Skin of body (tissue), 2 donors: Measurements from ENCODE around the gene MUS81. TPM values are rescaled to one million over a fixed set of nuclear protein-coding genes. Genes with fewer than 3 reads are reported as not detected.
A peak's percentile ranks its signal among the peaks of the same experiment; 100 is the strongest.
"Not testable (repeated sequence)": the region's sequence is repeated elsewhere in the genome, so short reads cannot be mapped to it uniquely, and the experiment has no call there.

Experiments
- DNase-seq: peaks from one replicate; lab custom pipeline; 2025; lab: John Stamatoyannopoulos, UW
- total RNA-seq: library from RNA; depleted of rRNA; stranded (reverse); fragments of >200 nt; gene quantifications from one replicate; pipeline ENCODE4 v1.2.3, GENCODE V29; 2014

The MUS81 gene
- total RNA-seq, 1 donor from 2014 or later: 24.0 TPM

DNA sequence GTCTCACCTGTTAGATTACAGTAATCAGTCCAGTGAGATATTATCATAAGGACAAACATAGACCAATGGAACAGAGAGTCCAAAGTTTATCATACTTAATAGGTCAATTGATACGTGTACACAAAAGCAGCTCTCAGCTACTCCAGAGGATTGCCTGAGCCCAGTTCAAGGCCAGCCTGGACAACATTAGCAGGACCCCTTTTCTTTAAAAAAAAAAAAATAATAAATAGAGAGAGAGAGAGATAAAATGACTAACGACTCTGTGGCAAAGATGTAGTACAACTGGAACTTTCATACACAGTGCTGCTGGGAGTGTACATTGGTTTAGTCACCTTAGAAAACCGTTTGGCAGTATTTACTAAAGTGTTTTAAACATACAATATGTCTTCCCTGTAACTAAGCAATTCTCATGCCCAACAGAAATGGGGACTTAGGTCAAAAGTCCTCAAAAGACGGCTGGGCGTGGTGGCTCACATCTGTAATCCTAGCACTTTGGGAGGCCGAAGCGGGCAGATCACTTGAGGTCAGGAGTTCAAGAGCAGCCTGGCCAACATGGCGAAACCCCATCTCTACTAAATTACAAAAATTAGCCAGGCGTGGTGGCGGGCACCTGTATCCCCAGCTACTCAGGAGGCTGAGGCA lies 15.9 kb upstream of the MUS81 start:
- no peak for DNase-seq

DNA sequence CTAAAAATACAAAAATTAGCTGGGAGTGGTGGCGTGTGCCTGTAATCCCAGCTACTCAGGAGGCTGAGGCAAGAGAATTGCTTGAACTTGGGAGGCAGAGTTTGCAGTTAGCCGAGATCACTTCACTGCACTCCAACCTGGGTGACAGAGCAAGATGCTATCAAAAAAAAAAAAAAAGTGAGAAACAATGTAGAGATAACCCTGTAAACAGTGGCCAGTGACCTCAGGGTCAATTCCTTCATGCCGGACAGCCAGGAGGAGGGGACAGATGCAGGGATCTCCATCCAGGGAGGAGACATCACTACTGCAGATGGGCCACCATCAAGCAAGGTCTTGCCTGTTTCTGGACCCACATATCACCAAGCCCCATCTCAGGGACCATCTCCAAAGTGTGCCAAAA lies 12.5 kb upstream of the MUS81 start:
- DNase-seq: no peak

DNA sequence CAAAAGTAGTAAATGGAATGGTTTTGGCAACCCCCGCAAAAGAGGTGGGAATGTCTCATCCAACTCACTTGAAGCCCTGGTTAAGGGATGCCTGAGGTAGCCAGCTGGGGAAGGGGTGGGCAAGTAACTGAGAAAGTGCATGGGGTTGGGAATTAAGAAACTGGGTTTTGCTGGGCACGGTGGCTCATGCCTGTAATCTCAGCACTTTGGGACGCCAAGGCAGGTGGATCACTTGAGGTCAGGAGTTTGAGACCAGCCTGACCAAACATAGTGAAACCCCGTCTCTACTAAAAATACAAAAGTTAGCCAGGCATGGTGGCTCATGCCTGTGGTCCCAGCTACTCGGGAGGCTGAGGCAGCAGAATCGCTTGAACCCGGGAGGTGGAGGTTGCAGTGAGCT lies 11.5 kb upstream of the MUS81 start:
- DNase-seq: not testable (repeated sequence)

DNA sequence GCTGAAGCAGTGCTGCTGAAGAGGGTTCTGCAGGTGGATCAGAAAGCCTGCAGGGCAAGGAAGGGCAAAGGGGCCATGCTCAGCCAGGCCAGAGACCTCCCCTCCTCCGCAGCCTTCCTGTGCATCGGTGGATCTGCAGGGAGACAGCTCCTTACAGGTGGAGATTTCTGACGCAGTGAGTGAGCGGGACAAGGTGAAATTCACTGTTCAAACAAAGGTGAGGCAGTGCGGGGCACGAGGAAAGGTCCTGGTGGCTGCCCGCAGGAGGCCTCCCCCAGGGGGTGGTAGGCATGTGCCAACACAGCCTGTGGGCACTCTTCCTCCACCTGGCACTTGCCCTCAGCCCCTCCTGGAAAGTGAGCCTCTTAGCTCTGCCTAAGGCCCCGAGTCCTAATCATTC lies 10.9 kb upstream of the MUS81 start:
- DNase-seq: no peak

DNA sequence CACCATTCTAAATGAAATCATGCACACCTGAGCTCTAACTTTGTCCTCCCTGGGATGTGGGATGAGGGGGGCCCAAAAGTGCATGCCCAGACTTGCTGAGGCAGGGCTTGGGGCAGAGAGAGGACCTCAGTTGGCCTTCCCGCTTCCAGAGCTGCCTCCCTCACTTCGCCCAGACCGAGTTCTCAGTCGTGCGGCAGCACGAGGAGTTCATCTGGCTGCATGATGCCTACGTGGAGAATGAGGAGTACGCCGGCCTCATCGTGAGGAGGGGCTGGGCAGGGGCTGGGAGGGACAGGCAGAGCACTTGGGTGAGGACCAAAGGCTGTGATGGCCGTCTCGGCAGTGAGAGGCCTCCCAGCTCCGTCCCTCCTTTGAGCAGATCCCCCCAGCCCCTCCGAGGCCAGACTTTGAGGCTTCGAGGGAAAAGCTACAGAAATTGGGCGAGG lies 10.4 kb upstream of the MUS81 start:
- DNase-seq: no peak

DNA sequence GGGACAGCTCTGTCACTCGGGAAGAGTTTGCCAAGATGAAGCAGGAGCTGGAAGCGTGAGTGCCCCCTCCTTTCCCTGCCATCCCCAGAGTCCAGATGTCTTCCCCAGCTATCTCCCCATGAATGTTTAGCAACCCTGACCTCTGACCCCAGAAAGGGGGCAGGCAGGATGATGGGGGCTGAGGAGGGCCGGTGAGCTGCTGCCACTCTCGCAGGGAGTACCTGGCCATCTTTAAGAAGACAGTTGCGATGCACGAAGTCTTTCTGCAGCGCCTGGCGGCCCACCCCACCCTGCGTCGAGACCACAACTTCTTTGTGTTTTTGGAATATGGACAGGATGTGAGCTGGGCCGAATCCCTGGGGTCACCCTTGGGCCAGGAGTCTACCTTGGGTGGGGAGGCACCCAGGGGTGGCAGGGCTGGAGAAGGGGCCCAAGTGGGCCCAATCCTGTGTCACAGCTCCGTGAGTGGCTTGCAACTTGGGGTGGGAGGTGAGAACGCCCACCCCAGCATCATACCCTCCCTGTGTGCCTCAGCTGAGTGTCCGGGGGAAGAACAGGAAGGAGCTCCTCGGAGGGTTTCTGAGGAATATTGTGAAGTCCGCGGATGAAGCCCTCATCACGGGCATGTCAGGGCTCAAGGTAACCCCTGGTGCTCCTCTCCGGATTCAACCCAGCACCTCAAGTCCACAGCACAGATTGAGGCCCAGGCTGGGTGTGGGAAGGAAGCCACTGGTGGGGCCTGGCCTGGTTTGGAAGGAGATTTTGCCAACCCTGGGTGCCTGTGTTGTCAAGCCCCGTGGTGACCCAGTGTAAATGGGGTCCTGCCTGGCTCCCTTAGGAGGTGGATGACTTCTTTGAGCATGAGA lies 9.8 kb upstream of the MUS81 start:
- DNase-seq: no peak

DNA sequence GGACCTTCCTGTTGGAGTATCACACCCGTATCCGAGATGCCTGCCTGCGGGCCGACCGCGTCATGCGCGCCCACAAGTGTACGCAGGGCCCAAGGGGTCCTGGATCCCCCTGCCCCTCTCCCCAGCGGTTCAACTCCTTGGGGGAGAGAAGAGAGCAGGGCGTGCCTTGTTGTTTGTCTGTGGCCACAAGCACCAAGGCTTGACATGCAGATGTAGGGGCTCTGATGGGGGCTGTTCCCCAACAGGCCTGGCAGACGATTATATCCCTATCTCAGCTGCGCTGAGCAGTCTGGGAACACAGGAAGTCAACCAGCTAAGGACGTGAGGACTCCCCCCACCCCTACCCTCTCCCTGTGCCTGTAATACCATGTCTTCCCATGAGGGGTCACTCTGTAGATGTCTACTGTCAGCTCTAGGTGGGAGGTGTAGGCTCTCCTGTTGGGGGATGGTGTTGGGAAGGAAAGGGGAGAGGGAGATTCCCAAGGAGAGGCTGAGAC lies 9.1 kb upstream of the MUS81 start:
- no peak for DNase-seq

DNA sequence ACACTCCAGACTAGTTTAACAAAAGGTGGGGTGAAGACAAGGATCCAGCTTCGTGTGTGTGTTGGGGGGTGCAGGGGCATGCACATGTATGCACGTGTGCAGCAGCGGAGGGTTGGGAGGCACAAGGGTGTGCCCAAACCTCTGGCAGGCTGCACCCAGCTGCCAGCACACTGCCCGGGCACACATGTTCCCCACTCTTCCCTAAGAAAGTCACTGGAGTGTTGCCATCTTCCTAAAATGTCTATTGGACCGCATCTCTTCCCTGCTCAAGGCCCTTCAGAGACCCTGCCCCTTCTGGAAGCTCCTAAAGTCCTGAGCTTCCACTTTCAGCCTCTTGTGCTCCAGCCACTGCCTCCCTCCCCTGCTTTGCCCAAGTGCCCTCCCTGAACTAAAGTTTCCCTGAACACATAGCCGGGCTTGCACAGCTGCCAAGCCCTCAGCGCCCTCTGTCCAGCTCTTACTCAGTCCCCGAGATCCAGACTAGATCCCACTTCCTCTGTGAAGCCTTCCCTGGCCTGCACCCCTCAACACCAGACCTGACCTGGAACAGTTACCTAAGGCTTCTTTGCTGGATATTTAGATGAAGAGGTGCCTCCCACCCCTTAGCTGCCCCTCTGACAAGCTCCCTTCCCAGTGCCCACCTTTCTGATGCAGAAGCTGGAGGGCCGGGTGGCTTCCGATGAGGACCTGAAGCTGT lies 8.3 kb upstream of the MUS81 start:
- DNase-seq: no peak

DNA sequence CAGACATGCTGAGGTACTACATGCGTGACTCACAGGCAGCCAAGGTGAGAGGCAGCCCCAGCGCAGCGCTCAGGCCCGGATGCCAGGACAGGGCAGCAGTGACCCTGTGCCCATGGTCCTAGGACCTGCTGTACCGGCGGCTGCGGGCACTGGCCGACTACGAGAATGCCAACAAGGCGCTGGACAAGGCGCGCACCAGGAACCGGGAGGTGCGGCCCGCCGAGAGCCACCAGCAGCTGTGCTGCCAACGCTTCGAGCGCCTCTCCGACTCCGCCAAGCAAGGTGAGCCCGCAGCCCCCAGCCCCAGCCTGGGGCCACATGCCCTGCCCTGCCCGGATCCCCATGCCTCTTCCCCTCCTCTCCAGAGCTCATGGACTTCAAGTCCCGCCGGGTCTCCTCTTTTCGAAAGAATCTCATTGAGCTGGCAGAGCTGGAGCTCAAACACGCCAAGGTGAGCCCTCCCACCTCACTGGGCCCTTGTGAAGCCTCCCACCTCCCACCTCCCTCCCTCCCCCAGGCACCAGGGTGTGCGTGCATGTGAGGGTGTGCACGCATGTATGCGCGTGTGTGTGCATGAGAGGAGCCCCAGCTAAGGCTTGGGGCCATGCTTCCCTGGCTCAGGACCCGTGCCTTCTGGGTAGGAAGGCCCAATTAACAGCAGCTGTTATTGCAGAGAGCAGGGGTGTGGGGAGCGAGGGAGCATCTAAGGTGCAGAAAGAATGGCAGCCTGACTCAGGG lies 7.6 kb upstream of the MUS81 start:
- DNase-seq: no peak

DNA sequence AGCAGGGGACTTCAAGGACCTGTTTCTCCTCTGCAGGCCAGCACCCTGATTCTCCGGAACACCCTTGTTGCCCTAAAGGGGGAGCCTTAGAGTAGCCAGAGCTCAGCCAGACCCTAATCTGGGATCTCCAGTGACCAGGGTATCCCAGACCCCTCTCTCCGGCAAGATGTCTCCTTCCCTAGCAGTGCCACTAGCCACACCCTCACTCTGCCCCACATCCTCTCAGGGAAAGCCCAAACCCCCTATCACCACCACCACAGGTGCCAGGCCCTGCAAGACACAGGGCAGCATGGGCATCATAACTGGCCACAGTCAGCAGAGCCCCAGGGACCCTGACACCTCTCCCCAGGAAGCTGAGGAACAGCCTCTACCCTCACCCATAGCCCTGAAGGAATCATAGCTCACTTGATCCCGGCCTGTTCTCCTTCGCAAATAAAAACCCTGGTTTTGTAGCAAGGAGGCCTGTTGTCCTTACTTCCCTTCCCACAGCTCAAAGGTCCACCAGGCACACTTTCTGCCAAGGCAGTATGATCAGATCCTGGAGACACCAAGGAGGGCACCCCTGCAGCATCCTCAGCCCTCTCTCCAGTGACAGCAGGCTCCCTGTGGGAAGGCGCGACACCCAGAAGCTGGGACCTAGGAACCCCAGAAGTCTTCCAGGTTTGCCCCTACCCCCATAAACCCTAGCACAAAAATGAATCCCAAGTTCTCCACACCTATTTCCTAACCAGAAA lies 6.8 kb upstream of the MUS81 start:
- no peak for DNase-seq

DNA sequence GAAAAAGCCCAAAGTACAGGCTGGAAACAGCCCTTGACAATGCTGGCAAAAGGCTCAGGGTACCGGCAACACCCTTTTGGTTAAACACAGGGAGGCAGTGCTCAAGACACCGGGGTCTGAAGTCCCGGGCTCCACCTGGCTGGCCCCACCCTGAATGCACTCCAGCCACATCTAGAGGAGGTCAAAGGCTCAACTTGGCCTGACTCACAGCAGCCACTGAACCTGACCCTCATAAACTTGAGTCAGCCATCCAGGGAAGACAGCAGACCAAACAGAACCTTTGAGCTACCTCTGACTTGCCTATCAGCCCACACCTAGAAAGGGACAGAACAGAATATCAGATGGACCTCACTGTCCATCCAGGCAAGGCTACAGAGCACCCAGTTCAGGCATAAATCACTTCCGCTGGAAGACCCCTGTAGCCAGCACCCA lies 6.1 kb upstream of the MUS81 start:
- no peak for DNase-seq

DNA sequence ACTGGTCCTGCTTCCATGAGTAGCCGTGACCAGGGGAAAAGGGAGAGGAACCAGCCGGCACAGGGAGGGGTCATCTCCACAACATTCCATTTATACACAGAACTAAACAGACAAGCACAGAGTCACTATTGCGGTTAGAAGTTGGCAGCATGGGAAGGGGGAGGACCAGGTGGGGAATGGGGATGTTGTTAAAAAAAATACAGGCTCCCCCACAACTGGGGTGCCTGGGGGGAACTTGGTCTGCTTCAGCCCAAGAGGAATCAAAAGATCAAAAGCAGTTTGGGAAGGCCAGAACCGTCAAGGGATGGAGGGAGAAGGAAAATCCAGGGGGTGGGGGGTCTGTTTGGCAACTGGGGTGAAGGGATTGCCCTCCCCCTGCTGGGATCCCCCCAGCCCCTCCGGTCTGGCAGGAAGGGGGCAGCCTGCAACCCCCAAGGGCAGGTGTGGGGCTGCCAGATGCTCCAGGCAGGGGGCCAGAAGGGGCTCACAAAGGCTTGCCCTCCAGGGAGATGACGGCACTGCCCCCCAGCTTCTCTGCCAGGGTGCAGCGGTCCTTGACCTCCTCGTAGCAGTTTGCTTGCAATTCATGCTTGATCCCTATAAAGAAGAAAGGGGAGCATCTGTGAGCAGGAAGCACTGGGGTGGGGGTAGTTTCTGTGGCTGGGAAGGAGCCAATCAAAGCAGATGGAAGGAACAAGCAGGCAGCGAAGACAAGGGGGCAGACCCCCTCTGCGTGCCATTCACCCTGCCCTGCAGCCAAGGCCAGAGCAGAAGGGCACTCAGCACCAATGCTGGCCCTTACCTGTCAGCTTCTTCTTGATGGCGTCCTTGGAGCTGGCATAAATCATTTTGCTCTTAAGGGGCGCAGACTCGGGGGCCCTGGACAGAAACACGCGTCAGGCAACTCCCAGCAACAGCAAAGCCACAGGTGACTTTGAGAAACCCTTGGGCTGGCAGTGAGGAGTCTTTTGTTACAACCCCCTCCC lies 5.1 kb upstream of the MUS81 start:
- DNase-seq: no peak

DNA sequence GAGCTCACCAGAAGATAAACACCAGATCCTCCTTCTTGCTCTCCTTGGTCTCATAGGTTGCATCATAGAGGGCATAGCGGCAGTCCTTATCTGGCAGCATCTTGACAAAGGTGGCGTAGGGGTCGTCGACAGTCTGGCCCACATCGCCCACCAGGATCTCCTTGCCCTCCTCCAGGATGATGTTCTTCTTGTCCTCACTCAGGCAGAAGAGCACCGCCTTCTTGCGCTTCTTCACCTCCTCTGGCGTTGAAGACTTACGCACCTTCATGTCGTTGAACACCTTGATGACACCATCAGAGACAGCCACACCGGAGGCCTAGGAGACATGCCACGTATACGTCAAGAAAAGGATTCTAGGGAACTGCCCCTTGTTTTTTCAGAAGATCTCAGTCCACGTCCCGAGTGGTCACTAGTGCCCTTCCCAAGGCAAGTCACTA lies 4.3 kb upstream of the MUS81 start:
- DNase-seq: no peak

DNA sequence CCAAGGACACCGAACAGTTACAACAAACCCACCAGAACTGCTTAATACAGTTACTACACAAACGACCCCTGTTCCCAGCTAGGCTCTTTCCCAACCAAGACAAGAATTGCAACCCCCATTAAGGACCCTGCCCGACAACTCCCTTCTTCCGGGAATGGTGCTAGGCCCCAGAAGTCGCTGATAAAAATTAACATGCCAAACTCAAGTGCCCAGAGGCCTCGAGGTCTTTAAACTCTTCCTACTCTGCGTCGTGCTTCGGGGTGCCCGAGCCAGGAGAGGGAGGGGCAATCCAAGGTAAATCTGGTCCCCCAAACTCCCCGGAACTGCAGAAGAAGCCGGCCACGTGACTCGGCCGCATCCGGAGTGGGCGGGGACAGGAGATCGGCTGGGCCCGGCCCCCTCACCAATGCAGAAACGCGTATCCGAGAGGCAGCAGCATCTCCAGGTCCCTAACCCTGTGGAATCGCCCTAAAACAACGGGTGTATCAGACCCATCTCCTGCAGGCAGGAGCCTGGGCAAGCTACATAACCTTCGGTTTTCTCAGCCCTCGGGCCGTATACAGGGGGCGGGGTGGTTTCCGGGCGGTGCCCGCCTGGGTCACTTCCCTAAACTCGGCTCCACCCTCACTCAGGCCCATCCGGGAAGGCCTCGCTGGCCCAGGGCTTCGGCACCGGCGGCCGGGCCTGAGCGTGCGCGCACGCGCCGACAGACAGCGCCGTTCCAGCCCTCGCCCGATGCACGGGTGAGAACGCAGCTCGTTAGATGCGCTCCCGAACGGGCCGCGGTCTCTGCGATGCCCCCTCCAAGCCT lies 3.3 kb upstream of the MUS81 start:
- DNase-seq: peak; percentile 60

DNA sequence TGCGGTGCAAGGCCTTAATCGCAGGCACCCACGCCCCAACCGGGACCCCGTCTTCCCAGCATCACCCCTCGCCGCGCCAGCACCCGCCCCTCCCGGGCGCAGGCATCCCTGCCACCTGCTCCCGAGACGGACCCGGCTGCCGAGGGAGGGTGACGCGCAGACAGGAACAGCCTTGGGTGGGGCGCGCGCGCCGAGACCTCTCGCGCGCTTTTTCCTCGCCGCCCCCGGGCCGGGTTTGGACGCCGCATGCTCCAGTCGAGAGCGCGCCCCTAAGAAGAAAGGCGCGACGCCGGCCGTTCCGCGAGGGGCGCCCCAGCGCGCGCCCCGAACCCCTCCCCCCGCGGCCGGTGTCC lies 2.8 kb upstream of the MUS81 start:
- DNase-seq: no peak

DNA sequence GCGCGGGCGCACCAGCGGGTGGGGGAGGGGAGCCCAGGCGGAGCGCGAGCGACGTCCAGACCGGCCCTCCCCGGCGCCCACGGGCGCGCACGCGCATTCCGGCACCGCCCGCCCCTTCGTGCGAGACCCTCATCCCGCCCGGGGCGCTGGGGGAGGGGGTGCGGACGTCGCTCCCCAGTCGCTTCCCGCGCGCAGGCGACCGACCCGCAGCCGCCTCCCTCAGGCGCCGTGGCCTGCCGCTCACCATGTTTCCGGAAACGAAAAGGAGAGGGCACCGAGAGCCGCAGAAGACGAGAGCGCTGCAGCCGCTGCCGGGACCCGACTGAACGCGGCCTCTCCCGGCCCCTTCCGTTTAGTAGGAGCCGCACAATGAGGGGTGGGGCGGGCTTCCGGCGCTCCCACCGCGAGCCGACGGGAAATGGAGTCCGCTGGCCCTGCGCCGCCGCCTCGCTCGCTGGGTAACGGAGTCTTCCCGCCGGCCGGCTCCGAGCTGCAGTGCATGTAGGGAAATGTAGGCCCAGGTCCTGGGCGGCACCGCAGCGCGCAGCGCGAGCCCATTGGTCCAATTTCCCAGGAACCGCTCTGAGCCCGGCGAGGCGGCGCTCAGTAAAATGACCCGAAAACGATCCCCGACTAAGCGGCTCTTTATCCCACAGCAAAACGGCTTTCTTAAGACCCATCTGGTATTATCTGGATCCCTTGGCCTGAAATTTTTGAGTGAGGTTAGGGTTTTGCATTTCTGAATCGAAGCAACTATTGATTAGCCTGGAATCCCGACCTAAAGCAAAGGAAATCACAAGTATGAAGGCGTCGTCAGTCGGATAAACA lies 2.2 kb upstream of the MUS81 start, which contains the start of gene CFL1:
Gene CFL1, minus strand, starts transcription at position 328 of the 828 bp plus-strand sequence. Its CDS starts 81 bp downstream, at position 247.
- DNase-seq: peak; percentile 97

DNA sequence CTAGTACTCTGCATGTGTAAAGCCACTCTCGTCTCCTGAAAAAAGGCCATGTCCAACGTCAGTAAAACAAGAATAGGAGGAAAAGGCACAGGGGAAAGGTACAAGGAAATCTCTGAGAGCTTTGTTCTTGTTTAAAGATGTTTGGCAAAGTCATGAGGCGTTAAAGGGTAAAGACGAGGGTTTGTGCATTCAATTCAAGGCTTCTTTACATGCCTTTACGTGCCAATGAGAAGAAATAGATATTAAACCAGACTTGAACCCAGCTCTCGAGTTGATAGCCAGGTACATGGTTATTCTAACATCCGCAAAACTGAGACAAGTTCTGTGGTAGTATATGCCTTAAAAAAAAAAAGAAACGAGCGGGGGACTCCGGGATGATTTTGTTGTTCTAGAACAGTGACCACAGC lies 1.5 kb upstream of the MUS81 start:
- no peak for DNase-seq
